SU-DHL-6 (cell line): Measurements from ENCODE around the gene WFDC1.

Experiments used
- H2AFZ ChIP-seq: fragments of 200-600 bp; sonication (generic); 2 replicates; pipeline ENCODE4 v1.6.1; 2014; ENCODE audit warnings: low read depth, mild to moderate bottlenecking, moderate library complexity, mixed read lengths, antibody characterized with exemption, low read length; ENCODE audit not compliant: severe bottlenecking
- H3F3A ChIP-seq: fragments of 200-600 bp; shearing (Covaris generic); 2 replicates; pipeline ENCODE4 v1.6.0; 2016; ENCODE audit warnings: antibody characterized with exemption, mild to moderate bottlenecking; ENCODE audit not compliant: insufficient read depth
- H3K27ac ChIP-seq: fragments of 200-600 bp; sonication (generic); 2 replicates; pipeline ENCODE4 v1.5.1; 2016; ENCODE audit warnings: low read depth, mild to moderate bottlenecking, low read length, moderate library complexity, mixed read lengths
- H3K27me3 ChIP-seq: fragments of 200-600 bp; sonication (generic), shearing (Covaris generic); 2 replicates; pipeline ENCODE4 v1.6.0; 2014; ENCODE audit warnings: mild to moderate bottlenecking, low read length
- H3K36me3 ChIP-seq: fragments of 200-600 bp; sonication (generic); 2 replicates; pipeline ENCODE4 v1.6.1; 2014; ENCODE audit warnings: mild to moderate bottlenecking, low read length, mixed read lengths
- H3K4me2 ChIP-seq: fragments of 300-600, 200-600 bp; shearing (Covaris generic), sonication (generic); 2 replicates; pipeline ENCODE4 v1.6.0; 2014; ENCODE audit warnings: low read length, low read depth, mild to moderate bottlenecking; ENCODE audit not compliant: poor library complexity, severe bottlenecking
- H3K4me3 ChIP-seq: fragments of 200-600 bp; sonication (generic); 2 replicates; pipeline ENCODE4 v1.5.1; 2014; ENCODE audit warnings: antibody characterized with exemption, low read length, mild to moderate bottlenecking, mixed read lengths; ENCODE audit not compliant: insufficient read depth, poor library complexity, severe bottlenecking
- H3K79me2 ChIP-seq: fragments of 200-600 bp; sonication (generic); 2 replicates; pipeline ENCODE4 v1.6.1; 2014; ENCODE audit warnings: mild to moderate bottlenecking, low read length, moderate library complexity; ENCODE audit not compliant: insufficient read depth
- H3K9ac ChIP-seq: fragments of 200-600 bp; sonication (generic); 2 replicates; pipeline ENCODE4 v1.7.0; 2014; ENCODE audit warnings: mild to moderate bottlenecking, low read length
- H3K9me2 ChIP-seq: fragments of 200-600 bp; sonication (generic); replicated peaks from 2 replicates; pipeline ENCODE4 v1.6.1; 2014; ENCODE audit warnings: low read length; ENCODE audit not compliant: insufficient read depth
- H3K9me3 ChIP-seq: fragments of 200-600 bp; sonication (generic); 2 replicates; pipeline ENCODE4 v1.6.1; 2014; ENCODE audit warnings: low read length, mixed read lengths; ENCODE audit not compliant: insufficient read depth
- H4K20me1 ChIP-seq: fragments of 200-600 bp; sonication (generic); 2 replicates; pipeline ENCODE4 v1.6.1; 2014; ENCODE audit warnings: low read depth, mild to moderate bottlenecking, antibody characterized with exemption, low read length, moderate library complexity, mixed read lengths
- CTCF ChIP-seq: fragments of 200-600 bp; sonication (generic); IDR thresholded peaks from one replicate; pipeline ENCODE4 v1.5.1; 2017; ENCODE audit warnings: antibody characterized with exemption, mild to moderate bottlenecking, low read length, moderate library complexity; ENCODE audit not compliant: insufficient read depth, poor library complexity, severe bottlenecking
- EZH2phosphoT487 ChIP-seq: fragments of 200-600 bp; sonication (generic), shearing (Covaris generic); conservative IDR thresholded peaks from 2 replicates; pipeline ENCODE4 v1.6.1; 2018; ENCODE audit warnings: mild to moderate bottlenecking, antibody characterized with exemption, low read length, moderate library complexity, mixed read lengths

The WFDC1 gene

GRCh38 chr16:84295203-84295860 is 654 bp downstream of the WFDC1 start:
- Histone ChIP-seq H3K4me2 (no peak overlapping the region), H2AFZ (no peak overlapping the region), H3F3A (no peaks in the 10 kb centered on the region), H3K36me3 (no peaks in the 10 kb centered on the region), H3K4me3 (no peak overlapping the region), H3K79me2 (no peaks in the 10 kb centered on the region), H4K20me1 (no peaks in the 10 kb centered on the region), H3K9ac (no peak overlapping the region), H3K27ac (no peak overlapping the region), H3K9me2 (no peaks in the 10 kb centered on the region), H3K27me3 (no peaks in the 10 kb centered on the region), H3K9me3 (no peaks in the 10 kb centered on the region)
- TF ChIP-seq CTCF (no peak), EZH2phosphoT487 (no peak)

- H3K36me3 ChIP-seq = no peaks in the 10 kb centered on the region
- no peak for TF ChIP-seq CTCF
- TF ChIP-seq EZH2phosphoT487 = no peak
- H2AFZ ChIP-seq = no peak overlapping the region
- no peaks in the 10 kb centered on the region for H3K9me3 ChIP-seq
- no peaks in the 10 kb centered on the region for H3K27me3 ChIP-seq
- no peaks in the 10 kb centered on the region for H3K9me2 ChIP-seq
- no peaks in the 10 kb centered on the region for H3K79me2 ChIP-seq
- no peak overlapping the region for H3K4me2 ChIP-seq
- no peaks in the 10 kb centered on the region for H4K20me1 ChIP-seq
- no peak overlapping the region for H3K4me3 ChIP-seq
- no peak overlapping the region for H3K27ac ChIP-seq
- no peaks in the 10 kb centered on the region for H3F3A ChIP-seq
- no peak overlapping the region for H3K9ac ChIP-seq
These were observed 3.8 kb downstream of the WFDC1 start for GRCh38 chr16:84298376-84298899.

- Histone ChIP-seq H3K9me2 (no peaks in the 10 kb centered on the region), H3K27me3 (no peaks in the 10 kb centered on the region), H3F3A (no peaks in the 10 kb centered on the region), H3K36me3 (no peaks in the 10 kb centered on the region), H3K27ac (no peak overlapping the region), H3K79me2 (no peaks in the 10 kb centered on the region), H3K9ac (no peak overlapping the region), H3K4me3 (no peak overlapping the region), H3K4me2 (no peak overlapping the region), H4K20me1 (no peaks in the 10 kb centered on the region), H3K9me3 (no peaks in the 10 kb centered on the region), H2AFZ (no peak overlapping the region)
- no peak for TF ChIP-seq CTCF
- TF ChIP-seq EZH2phosphoT487 = no peak
These were observed 5.2 kb downstream of the WFDC1 start for GRCh38 chr16:84299734-84300440.
